Panc1 (cell line): Measurements from ENCODE around the gene MYBBP1A. TPM values are rescaled to one million over a fixed set of nuclear protein-coding genes. Genes with fewer than 3 reads are reported as not detected.

Experiments used
- ATAC-seq: fragments of 200-7000 bp; cut with Tn5 transposase; 2 replicates; pipeline ENCODE4 v1.9.1; 2020; ENCODE audit warnings: mild to moderate bottlenecking, moderate library complexity
- BruUV-seq: library from RNA; stranded (reverse); fragments of 400-500 nt; replicated peaks from 2 replicates; lab custom pipeline; 2021; lab: Mats Ljungman, UMichigan
- CTCF ChIA-PET: fragments of 300-600 bp; sonication (Branson Sonifier 250); formaldehyde crosslinking; loops from one replicate; lab custom pipeline; 2022; ENCODE audit warnings: antibody characterized with exemption; lab: Charles Lee
- POLR2A ChIA-PET: fragments of 300-600 bp; sonication (Branson Sonifier 250); formaldehyde crosslinking; loops from one replicate; lab custom pipeline; 2022; ENCODE audit warnings: antibody characterized with exemption; lab: Charles Lee
- DNase-seq: peaks from one replicate; pipeline ENCODE4 v3.0.0-alpha.2; 2010; ENCODE audit warnings: low read depth, low spot score
- H3K27ac ChIP-seq: 2 replicates; pipeline ENCODE4 v1.5.1; 2011; ENCODE audit warnings: mild to moderate bottlenecking, low read length, inconsistent platforms
- H3K27me3 ChIP-seq: fragments of 200-500 bp; sonication (Bioruptor generic); 2 replicates; pipeline ENCODE4 v1.6.0; 2014; ENCODE audit warnings: low read length, inconsistent platforms; ENCODE audit not compliant: control insufficient read depth, insufficient read depth
- H3K36me3 ChIP-seq: fragments of 200-500 bp; sonication (Bioruptor generic); 2 replicates; pipeline ENCODE4 v1.5.1; 2014; ENCODE audit warnings: inconsistent platforms, mild to moderate bottlenecking, low read length, moderate library complexity; ENCODE audit not compliant: control insufficient read depth, insufficient read depth
- H3K4me1 ChIP-seq: 2 replicates; pipeline ENCODE4 v1.5.1; 2011; ENCODE audit warnings: inconsistent platforms, mild to moderate bottlenecking, low read length, moderate library complexity; ENCODE audit not compliant: control insufficient read depth, insufficient read depth
- H3K4me3 ChIP-seq, 2 experiments: 2 replicates each; pipeline ENCODE4 v1.5.1; 2011 to 2012; ENCODE audit warnings: low read depth in 2 of 2, low read length in 2 of 2, mild to moderate bottlenecking in 2 of 2, inconsistent platforms in 1 of 2, moderate library complexity in 1 of 2
- H3K9me3 ChIP-seq: fragments of 200-500 bp; sonication (Bioruptor generic); 2 replicates; pipeline ENCODE4 v1.5.1; 2014; ENCODE audit warnings: low read depth, mild to moderate bottlenecking, inconsistent platforms, low read length, moderate library complexity; ENCODE audit not compliant: control insufficient read depth, insufficient read depth
- POLR2AphosphoS5 ChIP-seq: IDR thresholded peaks from 2 replicates; pipeline ENCODE4 v1.6.1; 2012; ENCODE audit warnings: mild to moderate bottlenecking, low read depth, low read length, moderate library complexity
- SIN3A ChIP-seq: IDR thresholded peaks from 2 replicates; pipeline ENCODE4 v1.6.1; 2012; ENCODE audit warnings: low read depth, mild to moderate bottlenecking, low read length, moderate library complexity, borderline replicate concordance; ENCODE audit not compliant: insufficient read depth
- TCF7L2 ChIP-seq: IDR thresholded peaks from 2 replicates; pipeline ENCODE4 v1.6.1; 2011; ENCODE audit warnings: mild to moderate bottlenecking, low read depth, low read length, inconsistent platforms
- in situ Hi-C: cut with HindIII; loops from 2 replicates; pipeline ENCODE4 v1.10.0; 2016; ENCODE audit warnings: low sequenced_read_pairs, low pct_unique_long_range_greater_than_20kb
- intact Hi-C: fragments of 100-400 bp; cut with micrococcal nuclease; formaldehyde crosslinking; loops from one replicate; pipeline ENCODE4 v1.10.0; 2022; ENCODE audit not compliant: unreplicated experiment
- total RNA-seq: library from RNA; stranded (reverse); gene quantifications from one replicate; pipeline ENCODE4 v1.2.1, GENCODE V29; 2021; ENCODE audit not compliant: unreplicated experiment
- TF ChIP-seq, protein P1 (sequence below), 2 experiments: IDR thresholded peaks; 2 replicates each; pipeline ENCODE4 v1.6.1; 2011 to 2012; ENCODE audit warnings: low read depth in 2 of 2, control low read depth in 1 of 2, low read length in 1 of 2, mild to moderate bottlenecking in 1 of 2, moderate library complexity in 1 of 2; ENCODE audit not compliant: insufficient read depth in 1 of 2
- TF ChIP-seq, protein P2 (sequence below): fragments of 450-650 bp; IDR thresholded peaks from 2 replicates; pipeline ENCODE4 v1.5.1; 2017; ENCODE audit warnings: mild to moderate bottlenecking

MYBBP1A gene
- total RNA-seq, 1 experiment from 2014 or later: 95.6 TPM

DNA sequence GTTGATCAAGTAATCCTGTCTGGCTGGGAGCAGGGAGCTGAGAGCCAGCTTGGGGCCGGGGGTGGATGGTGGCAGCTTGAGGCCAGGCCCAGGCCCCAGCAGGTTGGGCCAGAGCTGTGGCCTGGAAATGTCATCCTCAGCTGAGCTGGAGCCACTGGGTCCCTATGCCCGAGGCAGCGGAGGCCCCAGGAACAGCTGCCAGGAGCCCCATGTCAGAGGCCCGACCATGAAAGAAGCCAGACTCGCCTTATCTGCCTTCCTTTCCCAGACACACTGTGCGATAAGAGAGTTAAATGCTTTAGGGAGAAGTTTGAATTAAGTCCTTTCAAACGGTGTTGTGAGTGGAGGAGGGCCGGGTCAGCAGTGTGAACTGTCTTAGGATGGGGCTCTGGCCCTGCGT, 32.6 kb upstream of the MYBBP1A start:
- Histone ChIP-seq H3K9me3 (no peaks in the 10 kb centered on the region), H3K27ac (no peak overlapping the region), H3K27me3 (no peaks in the 10 kb centered on the region; the same call in 1 of the 2 replicates), H3K4me3 (no peak overlapping the region), H3K4me1 (no peaks in the 10 kb centered on the region), H3K36me3 (no peaks in the 10 kb centered on the region)
- no peak for ATAC-seq
- intact Hi-C loops (no loop called here), in situ Hi-C loops (no loop called here)
- CTCF ChIA-PET: interaction anchor here (0.5 kb wide), 1 partner anchor 20 kb away, joined by 7 read pairs; no protein-coding TSS in a partner anchor
- POLR2A ChIA-PET: interaction anchor here (0.5 to 0.6 kb wide), 2 partner anchors 32 to 346 kb away, joined by 3 to 4 read pairs; no protein-coding TSS in a partner anchor
- DNase-seq: no peak
- TF ChIP-seq TCF7L2: no peak
- no peak for TF ChIP-seq SIN3A
- TF ChIP-seq, protein P1, sequence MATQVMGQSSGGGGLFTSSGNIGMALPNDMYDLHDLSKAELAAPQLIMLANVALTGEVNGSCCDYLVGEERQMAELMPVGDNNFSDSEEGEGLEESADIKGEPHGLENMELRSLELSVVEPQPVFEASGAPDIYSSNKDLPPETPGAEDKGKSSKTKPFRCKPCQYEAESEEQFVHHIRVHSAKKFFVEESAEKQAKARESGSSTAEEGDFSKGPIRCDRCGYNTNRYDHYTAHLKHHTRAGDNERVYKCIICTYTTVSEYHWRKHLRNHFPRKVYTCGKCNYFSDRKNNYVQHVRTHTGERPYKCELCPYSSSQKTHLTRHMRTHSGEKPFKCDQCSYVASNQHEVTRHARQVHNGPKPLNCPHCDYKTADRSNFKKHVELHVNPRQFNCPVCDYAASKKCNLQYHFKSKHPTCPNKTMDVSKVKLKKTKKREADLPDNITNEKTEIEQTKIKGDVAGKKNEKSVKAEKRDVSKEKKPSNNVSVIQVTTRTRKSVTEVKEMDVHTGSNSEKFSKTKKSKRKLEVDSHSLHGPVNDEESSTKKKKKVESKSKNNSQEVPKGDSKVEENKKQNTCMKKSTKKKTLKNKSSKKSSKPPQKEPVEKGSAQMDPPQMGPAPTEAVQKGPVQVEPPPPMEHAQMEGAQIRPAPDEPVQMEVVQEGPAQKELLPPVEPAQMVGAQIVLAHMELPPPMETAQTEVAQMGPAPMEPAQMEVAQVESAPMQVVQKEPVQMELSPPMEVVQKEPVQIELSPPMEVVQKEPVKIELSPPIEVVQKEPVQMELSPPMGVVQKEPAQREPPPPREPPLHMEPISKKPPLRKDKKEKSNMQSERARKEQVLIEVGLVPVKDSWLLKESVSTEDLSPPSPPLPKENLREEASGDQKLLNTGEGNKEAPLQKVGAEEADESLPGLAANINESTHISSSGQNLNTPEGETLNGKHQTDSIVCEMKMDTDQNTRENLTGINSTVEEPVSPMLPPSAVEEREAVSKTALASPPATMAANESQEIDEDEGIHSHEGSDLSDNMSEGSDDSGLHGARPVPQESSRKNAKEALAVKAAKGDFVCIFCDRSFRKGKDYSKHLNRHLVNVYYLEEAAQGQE (IDR thresholded peaks at IDR 0.05; ENCODE audit: insufficient read depth in 1 of 2, low read depth in 2 of 2, low read length in 1 of 2): no peak
- TF ChIP-seq, protein P2, sequence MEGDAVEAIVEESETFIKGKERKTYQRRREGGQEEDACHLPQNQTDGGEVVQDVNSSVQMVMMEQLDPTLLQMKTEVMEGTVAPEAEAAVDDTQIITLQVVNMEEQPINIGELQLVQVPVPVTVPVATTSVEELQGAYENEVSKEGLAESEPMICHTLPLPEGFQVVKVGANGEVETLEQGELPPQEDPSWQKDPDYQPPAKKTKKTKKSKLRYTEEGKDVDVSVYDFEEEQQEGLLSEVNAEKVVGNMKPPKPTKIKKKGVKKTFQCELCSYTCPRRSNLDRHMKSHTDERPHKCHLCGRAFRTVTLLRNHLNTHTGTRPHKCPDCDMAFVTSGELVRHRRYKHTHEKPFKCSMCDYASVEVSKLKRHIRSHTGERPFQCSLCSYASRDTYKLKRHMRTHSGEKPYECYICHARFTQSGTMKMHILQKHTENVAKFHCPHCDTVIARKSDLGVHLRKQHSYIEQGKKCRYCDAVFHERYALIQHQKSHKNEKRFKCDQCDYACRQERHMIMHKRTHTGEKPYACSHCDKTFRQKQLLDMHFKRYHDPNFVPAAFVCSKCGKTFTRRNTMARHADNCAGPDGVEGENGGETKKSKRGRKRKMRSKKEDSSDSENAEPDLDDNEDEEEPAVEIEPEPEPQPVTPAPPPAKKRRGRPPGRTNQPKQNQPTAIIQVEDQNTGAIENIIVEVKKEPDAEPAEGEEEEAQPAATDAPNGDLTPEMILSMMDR: no peak
- no peak for TF ChIP-seq POLR2AphosphoS5
- no TSS peak for BruUV-seq

DNA sequence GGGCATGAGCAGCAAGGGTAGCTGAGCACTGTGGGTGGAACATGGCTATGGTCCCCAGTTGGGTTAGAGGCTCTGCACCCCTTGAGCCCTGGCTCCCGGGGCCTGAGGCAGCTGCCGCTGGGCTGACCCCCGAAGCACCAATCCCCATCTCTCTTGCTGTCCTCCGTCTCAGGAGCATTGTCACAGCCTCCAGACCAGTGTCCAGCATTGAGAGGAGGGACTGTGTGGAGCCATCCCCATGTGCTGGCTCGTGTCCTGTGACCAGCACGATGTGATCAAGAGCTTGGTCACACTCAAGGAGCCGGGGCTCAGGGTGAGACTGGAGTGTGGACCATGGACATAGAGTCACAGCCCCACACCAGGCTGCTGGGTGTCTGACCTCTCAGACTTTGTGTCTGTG, 32.0 kb upstream of the MYBBP1A start:
- Histone ChIP-seq H3K4me1 (no peaks in the 10 kb centered on the region), H3K9me3 (no peaks in the 10 kb centered on the region), H3K36me3 (no peaks in the 10 kb centered on the region), H3K27ac (no peak overlapping the region), H3K27me3 (no peaks in the 10 kb centered on the region; the same call in 1 of the 2 replicates), H3K4me3 (no peak overlapping the region)
- ChIA-PET POLR2A (no interaction called here), CTCF (interaction anchor here (1.0 kb wide), 1 partner anchor 387 kb away, joined by 3 read pairs; no protein-coding TSS in a partner anchor)
- no peak for ATAC-seq
- DNase-seq: no peak
- no TSS peak for BruUV-seq
- in situ Hi-C loops (no loop called here), intact Hi-C loops (no loop called here)
- TF ChIP-seq, protein P2: no peak
- TF ChIP-seq TCF7L2 (no peak), SIN3A (no peak), POLR2AphosphoS5 (no peak)
- TF ChIP-seq, protein P1 (IDR thresholded peaks at IDR 0.05; ENCODE audit: insufficient read depth in 1 of 2, low read depth in 2 of 2, low read length in 1 of 2): no peak
